ENCODE measurements around the gene GYPE. TPM values are rescaled to one million over a fixed set of nuclear protein-coding genes. Genes with fewer than 3 reads are reported as not detected.

Gene GYPE
- not detected in 5 replicates for total RNA-seq (2022; extraction: Qiagen RNA extraction; ENCODE audit: low read depth)

DNA sequence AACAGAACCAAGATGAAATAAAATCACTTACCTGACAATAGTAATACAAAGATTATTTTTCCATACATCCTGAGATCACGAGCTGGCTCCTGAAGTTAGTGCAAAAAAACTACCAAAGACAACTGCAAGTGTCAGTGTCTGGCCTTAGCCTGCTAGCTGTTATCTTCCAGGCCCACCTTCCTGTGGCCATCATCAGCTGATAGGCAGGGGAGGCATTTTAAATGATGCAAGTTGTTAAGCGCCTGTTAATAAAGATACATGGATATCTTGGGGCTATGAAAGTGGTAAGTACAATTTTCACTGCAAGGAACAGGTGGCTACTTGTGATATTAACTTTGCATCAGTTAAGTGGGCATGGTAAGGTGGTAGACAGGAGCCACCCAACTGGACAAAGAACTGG, at the start of gene GYPE:
Gene GYPE (minus strand): TSS at position 120 of the 400 bp plus-strand sequence. CDS start 52 bp downstream, at position 68.

Other genes with a start within 250 kb of the GYPE start
- not detected in 5 replicates for gene FREM3, start 204.9 kb downstream of the GYPE start, total RNA-seq (2022; extraction: Qiagen RNA extraction; ENCODE audit: low read depth)
- gene GYPB, start 113.8 kb upstream of the GYPE start, total RNA-seq (2022; extraction: Qiagen RNA extraction; ENCODE audit: low read depth) = not detected in 5 replicates
- not detected in 5 replicates for gene GYPA, start 235.2 kb upstream of the GYPE start, total RNA-seq (2022; extraction: Qiagen RNA extraction; ENCODE audit: low read depth)